ENCODE results near the gene SAPCD1.
A peak's percentile ranks its signal among the peaks of the same experiment; 100 is the strongest.
"Not testable (repeated sequence)": the region's sequence is repeated elsewhere in the genome, so short reads cannot be mapped to it uniquely, and the experiment has no call there.

The SAPCD1 gene

DNA sequence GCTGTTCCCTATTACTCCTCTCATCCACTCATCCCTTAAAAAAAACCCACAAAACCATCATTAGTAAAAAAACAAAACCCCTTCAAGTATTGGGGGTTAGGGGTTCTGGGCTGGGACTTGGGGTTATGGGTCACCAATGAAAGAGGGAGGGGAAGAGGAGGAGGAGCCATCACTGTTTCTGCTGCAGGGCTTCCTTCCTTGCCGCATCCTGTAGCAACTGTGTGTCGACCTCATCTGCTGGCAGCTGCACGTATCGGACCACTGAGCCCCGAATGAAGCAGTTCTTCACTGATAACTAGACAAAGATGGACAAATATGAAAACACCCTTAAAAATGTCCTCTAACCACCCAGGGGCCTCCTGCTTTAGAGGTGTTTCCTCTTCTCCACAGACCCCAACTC, 35.1 kb downstream of the SAPCD1 start:
- no peak for TF ChIP-seq CTCF (IDR thresholded peaks at IDR 0.05; ENCODE audit: low read depth, low read length, missing control alignments)
- in situ Hi-C loops (cut with HindIII; ENCODE audit: low pct_ligation_motif_present, low sequenced_read_pairs) = no loop called here
- H3K4me3 ChIP-seq (ENCODE audit: low read depth, low read length) = no peak overlapping the region
- H3K27ac ChIP-seq = no peak overlapping the region
- no peaks in the 10 kb centered on the region for H3K27me3 ChIP-seq (replicated peaks)
- no peak for DNase-seq
- H3K36me3 ChIP-seq (replicated peaks) = peaks cover 2% of the 10 kb centered on the region

GRCh38 chr6:31799781-31800180, 37.3 kb downstream of the SAPCD1 start:
- Histone ChIP-seq H3K4me3 (ENCODE audit: low read depth, low read length) (no peak overlapping the region), H3K36me3 (replicated peaks) (peaks cover 2% of the 10 kb centered on the region), H3K27ac (no peak overlapping the region), H3K27me3 (replicated peaks) (no peaks in the 10 kb centered on the region)
- in situ Hi-C loops (cut with HindIII; ENCODE audit: low pct_ligation_motif_present, low sequenced_read_pairs) = no loop called here
- no peak for DNase-seq
- no peak for TF ChIP-seq CTCF (IDR thresholded peaks at IDR 0.05; ENCODE audit: low read depth, low read length, missing control alignments)

GRCh38 chr6:31801031-31801927, 38.8 kb downstream of the SAPCD1 start:
- DNase-seq; H3K27ac ChIP-seq; H3K27me3 ChIP-seq (replicated peaks); in situ Hi-C loops (cut with HindIII; ENCODE audit: low pct_ligation_motif_present, low sequenced_read_pairs); H3K4me3 ChIP-seq (ENCODE audit: low read depth, low read length); H3K36me3 ChIP-seq (replicated peaks): not testable (repeated sequence)

GRCh38 chr6:31805939-31806469, 43.5 kb downstream of the SAPCD1 start:
- no peak for TF ChIP-seq CTCF (IDR thresholded peaks at IDR 0.05; ENCODE audit: low read depth, low read length, missing control alignments)
- H3K4me3 ChIP-seq (ENCODE audit: low read depth, low read length) = peak overlapping the region; percentile 81
- peaks cover 2% of the 10 kb centered on the region for H3K36me3 ChIP-seq (replicated peaks)
- DNase-seq = no peak
- peak overlapping the region; percentile 59 for H3K27ac ChIP-seq
- no peaks in the 10 kb centered on the region for H3K27me3 ChIP-seq (replicated peaks)
- in situ Hi-C loops (cut with HindIII; ENCODE audit: low pct_ligation_motif_present, low sequenced_read_pairs) = no loop called here

GRCh38 chr6:31806470-31807272, 44.2 kb downstream of the SAPCD1 start, which contains the start of gene LSM2:
Gene LSM2, minus strand, starts transcription at chr6:31806966. Its CDS starts 209 bp downstream, at chr6:31806757.
- in situ Hi-C loops (cut with HindIII; ENCODE audit: low pct_ligation_motif_present, low sequenced_read_pairs) = no loop called here
- peak; percentile 95 for DNase-seq
- peak within 1 kb of the TSS; percentile 59 for H3K27ac ChIP-seq
- TF ChIP-seq CTCF (IDR thresholded peaks at IDR 0.05; ENCODE audit: low read depth, low read length, missing control alignments) = peak; percentile 23
- peak within 1 kb of the TSS; percentile 81 for H3K4me3 ChIP-seq (ENCODE audit: low read depth, low read length)
- H3K36me3 ChIP-seq (replicated peaks) = peaks cover 2% of the 10 kb centered on the region
- H3K27me3 ChIP-seq (replicated peaks) = no peaks in the 10 kb centered on the region

DNA sequence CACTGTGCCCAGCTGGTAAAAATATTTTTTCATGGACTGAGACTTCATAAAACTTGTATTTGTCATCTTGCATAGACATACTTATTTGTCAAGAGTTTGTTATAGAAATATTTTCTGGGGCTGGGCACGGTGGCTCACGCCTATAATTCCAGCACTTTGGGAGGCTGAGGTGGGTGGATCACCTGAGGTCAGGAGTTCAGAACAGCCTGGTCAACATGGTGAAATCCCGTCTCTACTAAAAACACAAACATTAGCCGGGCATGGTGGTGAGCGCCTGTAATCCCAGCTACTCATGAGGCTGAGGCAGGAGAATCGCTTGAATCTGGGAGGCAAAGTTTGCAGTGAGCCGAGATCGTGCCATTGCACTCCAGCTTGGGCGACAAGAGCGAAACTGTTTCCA, 46.1 kb downstream of the SAPCD1 start:
- in situ Hi-C loops (cut with HindIII; ENCODE audit: low pct_ligation_motif_present, low sequenced_read_pairs) = not testable (repeated sequence)

More for the DNA sequence above, 46.1 kb downstream of the SAPCD1 start:
- not testable (repeated sequence) for H3K4me3 ChIP-seq (ENCODE audit: low read depth, low read length); H3K27ac ChIP-seq; DNase-seq; H3K36me3 ChIP-seq (replicated peaks); H3K27me3 ChIP-seq (replicated peaks)
